Measurements from ENCODE around the gene OR6M1.

DNA sequence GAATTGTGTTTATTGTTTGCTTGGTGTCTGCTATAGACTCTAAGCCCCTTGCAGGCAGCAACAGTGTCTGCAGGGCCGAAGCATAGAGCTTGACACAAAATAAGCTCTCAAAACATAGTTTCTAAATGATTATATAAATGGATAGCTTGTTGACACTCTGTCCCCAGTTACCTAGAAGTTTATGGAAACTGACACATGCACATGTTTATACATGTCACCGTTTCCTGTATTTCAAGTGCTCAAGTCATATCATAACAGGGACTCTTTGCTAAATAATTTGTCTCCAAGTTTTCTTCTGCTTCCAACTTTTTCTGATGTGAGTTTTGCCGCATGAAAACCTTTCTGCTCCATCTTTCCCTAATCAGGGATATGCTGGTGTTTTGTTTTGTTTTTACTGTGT is 48.2 kb downstream of the OR6M1 start:
- TF ChIP-seq CTCF (IDR thresholded peaks at IDR 0.05; ENCODE audit: insufficient read depth, low read depth, low read length) (no peak), EZH2 (IDR thresholded peaks at IDR 0.05; ENCODE audit: insufficient read depth, low read length) (no peak)

Data from astrocyte (in vitro differentiated cells and primary cell).